T-helper 22 cell (primary cell): ENCODE results near the gene NLRP3.
"Not testable (repeated sequence)": the region's sequence is repeated elsewhere in the genome, so short reads cannot be mapped to it uniquely, and the experiment has no call there.

Experiments used
- DNase-seq: peaks from one replicate; pipeline ENCODE4 v3.0.0-alpha.2; 2020; ENCODE audit warnings: low read depth

NLRP3 gene

GRCh38 chr1:247469141-247469535, 53.2 kb downstream of the NLRP3 start:
- DNase-seq: no peak

DNA sequence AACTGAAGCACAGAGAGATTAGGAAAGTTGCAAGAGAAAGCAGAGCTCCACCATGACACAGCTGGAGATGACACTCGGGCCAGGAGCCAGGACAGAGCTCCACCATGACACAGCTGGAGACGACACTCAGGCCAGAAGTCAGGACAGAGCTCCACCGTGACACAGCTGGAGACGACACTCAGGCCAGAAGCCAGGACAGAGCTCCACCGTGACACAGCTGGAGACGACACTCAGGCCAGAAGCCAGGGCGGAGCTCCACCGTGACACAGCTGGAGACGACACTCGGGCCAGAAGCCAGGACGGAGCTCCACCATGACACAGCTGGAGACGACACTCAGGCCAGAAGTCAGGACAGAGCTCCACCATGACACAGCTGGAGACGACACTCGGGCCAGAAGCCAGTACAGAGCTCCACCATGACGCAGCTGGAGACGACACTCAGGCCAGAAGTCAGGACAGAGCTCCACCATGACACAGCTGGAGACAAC, 55.0 kb downstream of the NLRP3 start:
- not testable (repeated sequence) for DNase-seq

GRCh38 chr1:247471445-247472016, 55.6 kb downstream of the NLRP3 start:
- DNase-seq: no peak

- DNase-seq: no peak
These were observed 56.1 kb downstream of the NLRP3 start for GRCh38 chr1:247472035-247472434.

- no peak for DNase-seq
These were observed 58.4 kb downstream of the NLRP3 start for GRCh38 chr1:247474367-247474766.

DNA sequence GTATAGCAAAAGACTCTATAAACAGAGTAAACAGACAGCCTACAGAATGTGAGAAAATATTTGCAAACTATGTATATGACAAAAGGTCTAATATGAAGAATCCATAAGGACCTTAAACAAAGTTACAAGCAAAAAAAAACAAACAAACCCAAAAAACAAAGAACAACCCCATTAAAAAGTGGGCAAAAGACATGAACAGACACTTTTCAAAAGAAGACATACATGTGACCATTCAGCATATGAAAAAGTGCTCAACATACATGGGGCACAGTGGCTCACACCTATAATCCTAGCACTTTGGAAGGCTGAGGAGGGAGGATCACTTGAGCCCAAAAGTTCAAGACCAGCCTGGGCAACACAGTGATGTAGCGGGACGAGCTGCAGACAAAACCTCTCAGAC, 59.8 kb downstream of the NLRP3 start:
- DNase-seq: no peak

GRCh38 chr1:247476328-247477058, 60.5 kb downstream of the NLRP3 start:
- DNase-seq: not testable (repeated sequence)

DNA sequence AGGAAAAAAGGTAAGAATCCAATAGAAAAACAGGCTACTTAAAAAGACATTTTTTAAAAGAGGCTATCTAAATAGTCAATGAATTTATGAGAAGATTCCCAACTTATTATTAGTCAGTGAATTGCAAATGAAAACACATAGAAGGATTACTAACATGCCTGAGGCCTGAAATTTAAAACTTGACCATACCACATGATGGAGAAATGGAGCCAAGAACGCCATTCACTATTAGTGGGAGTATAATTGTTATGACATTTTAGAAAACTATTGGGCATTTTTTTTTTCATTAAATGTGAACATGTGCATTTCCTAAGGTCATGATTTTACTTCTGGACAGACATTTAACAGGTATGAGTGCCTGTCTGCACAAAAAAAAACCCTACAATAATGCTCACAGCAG, 66.8 kb downstream of the NLRP3 start:
- DNase-seq: no peak

- no peak for DNase-seq
These were observed 71.1 kb downstream of the NLRP3 start for GRCh38 chr1:247487057-247487456.

GRCh38 chr1:247491328-247491727, 75.4 kb downstream of the NLRP3 start:
- DNase-seq: no peak

DNA sequence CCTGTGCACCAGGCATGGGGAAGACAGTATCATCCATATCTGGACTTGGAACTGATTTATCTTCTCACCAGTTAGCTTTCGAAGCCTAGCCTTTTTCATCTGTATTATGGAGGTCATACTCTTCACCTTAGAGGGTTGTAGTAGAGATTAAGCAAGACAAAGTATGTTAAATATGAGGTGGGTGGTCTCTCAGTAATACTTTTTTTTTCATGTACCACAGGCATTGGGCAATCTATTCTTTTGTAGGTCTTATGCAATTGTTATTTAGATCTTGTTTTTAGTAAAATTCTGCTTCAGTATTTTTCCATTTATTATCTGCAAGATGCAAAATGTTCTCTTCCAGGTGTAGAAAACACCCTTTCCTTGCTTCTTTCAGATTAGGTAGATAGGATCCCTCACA, 77.1 kb downstream of the NLRP3 start:
- no peak for DNase-seq

GRCh38 chr1:247494767-247495166, 78.8 kb downstream of the NLRP3 start:
- no peak for DNase-seq

- no peak for DNase-seq
These were observed 80.8 kb downstream of the NLRP3 start for GRCh38 chr1:247496581-247497285.
